KBM-7 (cell line): Measurements from ENCODE around the gene TEKT3.

Source experiments
- DNase-seq: peaks from one replicate; pipeline ENCODE4 v3.0.0-alpha.2; 2015
- in situ Hi-C: fragments of 300-500 bp; cut with MboI; formaldehyde crosslinking; loops from 2 replicates; pipeline ENCODE4 v1.14.3; 2020; ENCODE audit warnings: low sequenced_read_pairs, low pct_unique_long_range_greater_than_20kb, mixed read lengths

Gene TEKT3

GRCh38 chr17:15351925-15352324 lies 10.5 kb upstream of the TEKT3 start:
- in situ Hi-C loops = no loop called here
- DNase-seq = no peak

GRCh38 chr17:15351478-15351840 lies 10.1 kb upstream of the TEKT3 start:
- DNase-seq = no peak
- in situ Hi-C loops = no loop called here

DNA sequence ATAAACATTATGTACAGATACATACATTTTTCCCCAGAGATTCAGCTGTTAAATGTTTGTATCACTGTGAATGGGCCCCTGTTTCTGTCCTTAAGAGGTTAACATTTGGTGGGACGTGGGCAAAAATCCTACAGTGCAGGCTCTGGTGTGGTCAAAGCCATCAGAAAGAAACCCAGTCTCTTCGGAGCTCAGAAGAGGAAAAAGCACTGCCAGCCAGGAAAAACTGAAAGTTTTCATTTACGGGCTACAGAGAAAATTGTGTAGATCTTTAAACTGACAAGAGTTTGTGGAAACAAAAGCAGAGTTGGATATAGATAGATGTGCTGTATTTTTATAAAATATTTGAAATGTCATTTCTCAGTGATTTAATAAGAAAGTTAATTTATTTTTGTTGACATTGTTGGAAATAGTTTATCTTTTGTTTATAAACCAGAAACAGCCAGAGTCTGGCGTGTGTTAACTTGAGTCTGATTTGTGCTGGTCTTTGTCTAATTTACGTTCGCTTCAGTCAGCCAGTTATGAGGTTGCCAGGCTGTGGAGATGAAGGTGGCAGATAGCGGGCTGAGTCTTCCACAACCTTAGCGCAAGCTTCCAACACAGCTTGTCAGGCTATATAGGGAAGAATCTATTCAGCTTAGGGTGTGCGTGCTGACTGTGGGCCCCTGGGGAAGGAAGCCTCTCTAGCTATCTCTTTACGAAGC lies 9.5 kb upstream of the TEKT3 start:
- DNase-seq = no peak
- in situ Hi-C loops = no loop called here

GRCh38 chr17:15349119-15349518 lies 7.7 kb upstream of the TEKT3 start:
- in situ Hi-C loops = no loop called here
- DNase-seq = no peak

GRCh38 chr17:15348021-15348420 lies 6.6 kb upstream of the TEKT3 start:
- DNase-seq = no peak
- in situ Hi-C loops = no loop called here

DNA sequence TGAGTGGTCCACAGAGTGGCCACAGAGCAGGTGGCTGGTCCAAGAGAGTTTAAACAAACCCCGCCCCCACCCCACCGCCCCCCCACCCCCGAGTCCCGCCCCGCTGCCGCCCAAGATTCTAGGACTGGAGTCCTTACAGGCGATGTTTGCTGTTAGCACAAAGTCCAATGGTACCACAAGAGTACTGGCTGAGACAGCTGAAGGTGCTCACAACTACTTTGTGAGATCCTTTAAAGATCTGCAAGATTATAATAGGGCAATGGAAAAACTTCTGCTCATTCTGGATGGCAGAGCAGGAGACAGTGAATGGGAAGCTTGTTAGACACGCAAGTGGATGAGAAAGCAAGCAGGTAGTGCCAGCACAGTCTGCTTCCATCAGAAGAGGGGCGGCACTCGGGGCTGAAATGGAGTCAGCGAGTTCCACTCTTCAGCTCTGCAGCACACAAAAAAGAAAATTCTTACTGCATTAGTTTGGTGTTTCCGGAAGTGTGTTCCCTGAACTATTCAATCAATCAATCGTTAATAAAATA lies 4.7 kb upstream of the TEKT3 start:
- in situ Hi-C loops = no loop called here
- DNase-seq = no peak

GRCh38 chr17:15343749-15344148 lies 2.4 kb upstream of the TEKT3 start:
- in situ Hi-C loops = no loop called here
- DNase-seq = no peak

DNA sequence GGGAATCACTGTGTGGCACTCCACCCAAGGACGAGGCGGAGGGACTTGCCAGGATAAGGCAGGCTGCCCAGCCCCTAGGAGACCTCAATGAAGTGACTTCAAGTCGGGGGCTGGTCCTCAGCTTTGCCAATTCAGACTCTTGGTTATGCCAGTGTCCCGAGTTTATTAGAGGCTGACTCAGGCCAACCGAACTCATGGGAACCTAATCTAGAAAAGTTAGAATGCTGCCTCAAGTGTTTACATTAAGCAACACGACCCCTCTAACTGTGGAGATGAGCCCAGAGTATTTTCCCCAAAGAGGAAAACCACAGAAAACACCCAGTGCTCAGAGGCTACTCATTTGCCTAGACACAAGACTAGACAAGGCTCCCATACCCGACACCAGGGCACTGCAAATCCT lies 1.1 kb upstream of the TEKT3 start:
- DNase-seq = no peak
- in situ Hi-C loops = no loop called here

GRCh38 chr17:15341966-15342365 lies 569 bp upstream of the TEKT3 start:
- DNase-seq = no peak
- in situ Hi-C loops = no loop called here

GRCh38 chr17:15340966-15341365 lies 431 bp downstream of the TEKT3 start:
- in situ Hi-C loops = no loop called here
- DNase-seq = no peak

DNA sequence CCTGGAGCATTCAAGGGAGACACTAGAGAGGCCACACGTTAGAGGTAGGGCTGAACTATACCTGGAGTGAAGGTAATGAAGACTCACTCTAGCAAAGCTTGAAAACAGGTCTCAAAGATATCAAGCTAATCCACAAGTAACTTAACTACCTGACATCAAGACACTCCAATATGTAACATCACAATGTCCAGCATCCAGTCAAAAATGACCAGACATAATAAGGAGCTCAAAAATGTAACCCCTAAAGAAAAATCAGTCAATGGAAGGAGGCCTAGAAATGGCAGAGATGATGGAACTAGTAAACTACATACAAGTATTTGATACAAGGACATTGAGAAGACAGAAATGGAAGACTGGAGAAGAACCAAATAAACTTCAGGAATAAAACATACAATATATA lies 6.0 kb downstream of the TEKT3 start:
- no peak for DNase-seq
- in situ Hi-C loops = no loop called here

DNA sequence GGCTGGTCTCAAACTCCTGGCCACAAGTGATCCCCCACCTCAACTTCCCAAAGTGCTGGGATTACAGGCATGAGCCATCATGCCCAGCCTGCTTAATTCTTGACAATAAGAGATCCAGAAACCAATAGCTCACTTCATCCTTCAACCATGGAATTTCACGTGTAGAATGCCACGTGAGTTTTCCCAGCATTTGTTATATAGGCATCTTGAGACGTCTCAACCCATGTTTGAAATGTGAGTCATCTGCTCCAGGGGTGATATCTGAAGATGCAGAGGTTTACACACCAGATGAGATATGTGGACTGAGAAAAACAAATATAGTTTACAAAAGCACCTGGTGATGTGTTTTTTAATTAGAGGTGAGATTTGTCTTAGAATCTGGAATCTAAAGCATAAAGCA lies 7.1 kb downstream of the TEKT3 start:
- in situ Hi-C loops = no loop called here

GRCh38 chr17:15332338-15332737 lies 9.1 kb downstream of the TEKT3 start:
- DNase-seq = no peak
- in situ Hi-C loops = no loop called here

More for the DNA sequence above, 7.1 kb downstream of the TEKT3 start:
- no peak for DNase-seq

- in situ Hi-C loops = no loop called here
- DNase-seq = no peak
Observed at GRCh38 chr17:15323131-15323530, 18.3 kb downstream of the TEKT3 start.

DNA sequence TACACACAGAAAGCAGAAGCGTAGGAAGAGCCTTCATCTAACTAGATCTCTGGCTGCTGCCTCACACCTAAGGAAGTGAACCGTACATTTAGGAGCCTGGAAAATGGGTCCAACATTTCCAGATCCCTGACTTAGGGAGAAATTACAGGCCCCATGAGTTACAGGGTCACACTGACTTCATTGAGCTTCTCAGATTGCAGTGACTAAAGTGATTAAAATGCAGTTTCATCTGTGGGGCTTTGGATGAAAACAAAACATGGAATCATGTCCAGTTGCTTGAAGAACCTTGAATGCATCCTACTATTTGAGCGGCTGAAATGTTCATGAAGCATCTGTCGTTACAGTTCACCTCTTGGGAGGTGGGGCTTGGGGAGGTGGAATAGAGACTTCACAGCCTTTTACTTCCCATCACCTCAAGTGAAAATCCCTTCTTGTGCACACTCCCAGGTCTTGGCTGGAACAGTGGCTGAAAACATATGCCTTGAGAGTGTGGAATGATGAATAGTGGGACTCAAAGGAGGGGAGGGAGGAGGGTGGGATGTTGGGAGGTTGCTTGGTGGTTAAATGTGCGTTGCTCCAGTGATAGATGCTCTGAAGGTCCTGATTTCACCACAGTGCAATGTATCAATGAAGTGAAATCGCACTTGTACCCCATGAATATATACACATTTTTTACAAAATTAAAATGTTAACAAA lies 19.7 kb downstream of the TEKT3 start:
- in situ Hi-C loops = no loop called here
- no peak for DNase-seq

DNA sequence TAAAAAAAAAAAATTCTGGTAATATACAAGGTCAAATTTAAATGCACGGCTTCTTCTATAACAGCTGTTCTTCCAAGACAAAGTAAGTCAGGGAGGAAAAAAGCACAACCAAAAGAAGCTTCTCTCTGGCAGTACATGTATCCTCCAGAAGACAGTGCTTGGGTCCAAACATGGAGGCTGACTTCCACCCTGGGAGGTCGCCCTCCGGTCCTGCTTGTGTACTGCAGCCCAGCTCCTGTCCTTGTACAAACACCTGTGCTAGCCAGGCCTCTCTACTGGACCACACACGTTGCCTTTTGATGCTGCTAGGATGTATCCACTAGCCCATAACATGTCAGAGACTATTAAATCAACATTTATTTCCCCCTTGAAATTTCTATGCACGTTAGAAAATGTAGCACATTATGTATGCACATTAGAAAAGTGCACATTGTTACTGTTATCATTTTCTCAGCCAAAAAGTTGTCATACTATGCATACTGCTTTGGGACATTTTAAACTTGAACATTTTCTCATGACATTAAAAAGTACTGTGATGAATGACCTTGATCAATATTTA lies 21.9 kb downstream of the TEKT3 start:
- no peak for DNase-seq
- in situ Hi-C loops = no loop called here

- no peak for DNase-seq
- in situ Hi-C loops = no loop called here
Observed at GRCh38 chr17:15311996-15312395, 29.4 kb downstream of the TEKT3 start.

DNA sequence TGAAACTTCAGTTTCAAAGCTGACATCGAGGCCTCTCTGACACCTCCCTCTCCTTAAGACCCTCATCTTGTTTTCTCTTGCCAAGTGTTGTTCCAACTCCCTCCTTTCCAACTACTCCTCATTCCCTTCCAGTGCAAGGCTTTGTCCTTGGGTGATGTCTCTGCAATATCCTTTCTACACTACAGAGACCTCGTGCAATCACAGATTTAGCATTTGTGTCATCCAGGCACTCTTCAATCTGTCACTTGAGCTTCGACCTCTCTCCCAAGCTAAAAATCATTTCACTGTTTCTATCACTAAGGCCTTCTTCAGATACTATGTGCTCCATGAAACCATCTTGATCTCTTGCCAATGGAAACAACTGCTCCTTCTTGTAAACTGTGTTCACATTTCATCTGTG lies 31.6 kb downstream of the TEKT3 start:
- no peak for DNase-seq
- in situ Hi-C loops = no loop called here

DNA sequence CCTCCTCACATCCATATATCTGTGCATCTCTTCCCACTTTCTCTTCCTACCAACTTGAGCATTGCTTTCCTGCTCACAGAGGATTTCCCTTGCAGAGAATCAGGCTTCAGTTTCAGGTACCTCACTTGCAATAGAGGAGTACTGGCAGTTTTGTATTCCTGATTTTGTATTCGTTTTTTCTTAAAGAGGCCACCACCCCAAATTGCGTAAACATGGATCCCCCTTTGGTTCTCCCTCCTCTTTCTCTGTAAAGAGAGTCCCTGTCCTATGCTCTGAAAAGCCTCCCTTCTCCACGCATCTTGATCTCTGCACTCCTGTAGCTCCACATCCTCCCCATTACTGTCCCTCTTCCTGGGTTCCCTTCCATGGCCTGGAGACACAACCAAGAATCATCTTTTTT lies 32.2 kb downstream of the TEKT3 start:
- in situ Hi-C loops = no loop called here
- no peak for DNase-seq

- in situ Hi-C loops = no loop called here
- DNase-seq = no peak
Observed at GRCh38 chr17:15308758-15309157, 32.6 kb downstream of the TEKT3 start.

- no peak for DNase-seq
- in situ Hi-C loops = no loop called here
Observed at GRCh38 chr17:15307710-15308111, 33.7 kb downstream of the TEKT3 start.
